ENCODE data around the gene MEGF9.

DNA sequence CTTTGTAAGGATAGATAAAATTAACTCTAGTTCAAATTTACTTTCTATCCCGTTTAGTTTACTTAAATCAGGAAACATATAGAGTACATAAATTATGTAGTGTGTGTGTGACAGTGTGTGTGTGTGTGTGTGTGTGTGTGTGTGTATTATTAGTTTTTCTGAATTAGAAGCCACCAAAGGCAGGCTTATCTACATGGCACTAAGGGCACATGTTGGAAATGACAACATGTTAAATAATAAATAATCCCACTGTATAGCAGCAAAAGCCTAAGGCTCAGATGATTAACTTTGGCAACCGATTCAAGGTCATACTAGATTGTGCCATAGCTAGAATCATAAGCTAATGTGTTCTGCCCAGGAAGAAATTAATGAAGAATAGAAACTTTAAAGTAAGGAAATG, 54.6 kb downstream of the MEGF9 start:
- TF ChIP-seq, protein P1, sequence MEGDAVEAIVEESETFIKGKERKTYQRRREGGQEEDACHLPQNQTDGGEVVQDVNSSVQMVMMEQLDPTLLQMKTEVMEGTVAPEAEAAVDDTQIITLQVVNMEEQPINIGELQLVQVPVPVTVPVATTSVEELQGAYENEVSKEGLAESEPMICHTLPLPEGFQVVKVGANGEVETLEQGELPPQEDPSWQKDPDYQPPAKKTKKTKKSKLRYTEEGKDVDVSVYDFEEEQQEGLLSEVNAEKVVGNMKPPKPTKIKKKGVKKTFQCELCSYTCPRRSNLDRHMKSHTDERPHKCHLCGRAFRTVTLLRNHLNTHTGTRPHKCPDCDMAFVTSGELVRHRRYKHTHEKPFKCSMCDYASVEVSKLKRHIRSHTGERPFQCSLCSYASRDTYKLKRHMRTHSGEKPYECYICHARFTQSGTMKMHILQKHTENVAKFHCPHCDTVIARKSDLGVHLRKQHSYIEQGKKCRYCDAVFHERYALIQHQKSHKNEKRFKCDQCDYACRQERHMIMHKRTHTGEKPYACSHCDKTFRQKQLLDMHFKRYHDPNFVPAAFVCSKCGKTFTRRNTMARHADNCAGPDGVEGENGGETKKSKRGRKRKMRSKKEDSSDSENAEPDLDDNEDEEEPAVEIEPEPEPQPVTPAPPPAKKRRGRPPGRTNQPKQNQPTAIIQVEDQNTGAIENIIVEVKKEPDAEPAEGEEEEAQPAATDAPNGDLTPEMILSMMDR (IDR thresholded peaks at IDR 0.05; ENCODE audit: insufficient read depth, low read depth, low read length) = no peak
- TF ChIP-seq EZH2 (IDR thresholded peaks at IDR 0.05; ENCODE audit: insufficient read depth, low read length) = no peak

Measured in astrocyte (in vitro differentiated cells and primary cell).